Kidney (tissue), 14 donors: Measurements from ENCODE around the gene PRSS48. TPM values are rescaled to one million over a fixed set of nuclear protein-coding genes. Genes with fewer than 3 reads are reported as not detected.

Experiments
- DNase-seq, 5 donors: peaks; one replicate each; pipeline ENCODE4 v3.0.0-alpha.2; 2013 to 2020
- FAIRE-seq: peaks from 2 replicates; lab custom pipeline; 2012; peaks lifted over from hg19 to GRCh38; lab: Jason Lieb, UNC
- H3K27ac ChIP-seq, 2 donors: one replicate each; pipeline ENCODE4 v1.7.0; 2013; ENCODE audit warnings: low read depth in 2 of 2, low read length in 2 of 2, inconsistent platforms in 1 of 2
- H3K27me3 ChIP-seq: one replicate; pipeline ENCODE4 v1.7.1; 2013; ENCODE audit warnings: low read length, inconsistent platforms; ENCODE audit not compliant: control insufficient read depth, insufficient read depth
- H3K36me3 ChIP-seq, 3 donors: one replicate each; pipeline versions ENCODE4 v1.7.0 to v1.7.1; 2013; ENCODE audit warnings: low read length in 3 of 3, control low read depth in 1 of 3, inconsistent platforms in 1 of 3; ENCODE audit not compliant: insufficient read depth in 3 of 3, control insufficient read depth in 2 of 3
- H3K4me1 ChIP-seq, 3 donors: one replicate each; pipeline versions ENCODE4 v1.7.0 to v1.7.1; 2013; ENCODE audit warnings: low read length in 3 of 3, inconsistent platforms in 1 of 3, low read depth in 1 of 3; ENCODE audit not compliant: control insufficient read depth in 2 of 3, insufficient read depth in 2 of 3
- H3K4me3 ChIP-seq, 3 donors: one replicate each; pipeline versions ENCODE4 v1.7.0 to v1.8.1; 2013; ENCODE audit warnings: low read length in 3 of 3, control low read depth in 1 of 3, inconsistent platforms in 1 of 3
- H3K9ac ChIP-seq, 3 donors: one replicate each; pipeline versions ENCODE4 v1.7.0 to v1.7.1; 2013; ENCODE audit warnings: low read length in 3 of 3, control low read depth in 1 of 3, inconsistent platforms in 1 of 3
- H3K9me3 ChIP-seq, 3 donors: one replicate each; pipeline versions ENCODE4 v1.7.0 to v1.7.1; 2013; ENCODE audit warnings: low read length in 3 of 3, control low read depth in 1 of 3, inconsistent platforms in 1 of 3; ENCODE audit not compliant: control insufficient read depth in 2 of 3, insufficient read depth in 1 of 3
- CTCF ChIP-seq: IDR thresholded peaks from 3 replicates; pipeline ENCODE4 v1.5.1; 2012; ENCODE audit warnings: mild to moderate bottlenecking, moderate library complexity, borderline replicate concordance; ENCODE audit not compliant: insufficient read depth; ENCODE audit errors: extremely low read depth
- intact Hi-C: fragments of 100-400 bp; cut with DNase I; formaldehyde crosslinking; loops from one replicate; pipeline ENCODE4 v1.11.1; 2022
- polyA plus RNA-seq: library from polyadenylated mRNA; stranded (reverse); fragments of 350-450 nt; fragmentation: Illumina TruSeq; extraction: RNeasy Lipid Tissue Mini Kit (QIAGEN cat#74804); gene quantifications from one replicate; pipeline ENCODE4 v1.2.3, GENCODE V29; 2014; ENCODE audit warnings: low read depth, low replicate concordance; ENCODE audit not compliant: insufficient read depth
- total RNA-seq: library from RNA; stranded (reverse); fragmentation: NEBNext Ultra II Directional; extraction: Animal tissue kit (Norgen Biotek cat#: 25700); gene quantifications from one replicate; pipeline ENCODE4 v1.2.1, GENCODE V29; 2021
- donor health status: control.
- donor health status: control.
- donor health status: control.
- donor health status: control.
- donor health status: control.
- donor health status: DM: yes; HTN: yes; CAD: no.
- donor health status: Normal renal cell carcinoma (clear cell type).

The PRSS48 gene
- total and polyA plus RNA-seq, 2 donors from 2014 or later: not detected

- FAIRE-seq (no peak), DNase-seq (no peak)
- H3K9ac ChIP-seq: no peak overlapping the region
- no peaks in the 10 kb centered on the region for H3K9me3 ChIP-seq
- TF ChIP-seq CTCF: no peak
- H3K4me3 ChIP-seq: no peak overlapping the region
- intact Hi-C loops: no loop called here
- no peak overlapping the region for H3K27ac ChIP-seq
- H3K4me1 ChIP-seq: no peaks in the 10 kb centered on the region
- H3K36me3 ChIP-seq: no peaks in the 10 kb centered on the region
- H3K27me3 ChIP-seq: no peaks in the 10 kb centered on the region
These were observed 54.5 kb downstream of the PRSS48 start for GRCh38 chr4:151331276-151332042.

- no peaks in the 10 kb centered on the region for H3K9me3 ChIP-seq
- FAIRE-seq: no peak
- H3K27ac ChIP-seq: no peak overlapping the region
- intact Hi-C loops: no loop called here
- DNase-seq: no peak
- H3K4me1 ChIP-seq: peaks cover 0 to 2% (median 0%) of the 10 kb centered on the region in 3 donors
- no peak overlapping the region for H3K4me3 ChIP-seq
- no peaks in the 10 kb centered on the region for H3K27me3 ChIP-seq
- no peaks in the 10 kb centered on the region for H3K36me3 ChIP-seq
- no peak for TF ChIP-seq CTCF
- no peak overlapping the region for H3K9ac ChIP-seq
These were observed 62.5 kb downstream of the PRSS48 start for GRCh38 chr4:151339467-151339866.

- no peak for TF ChIP-seq CTCF
- peaks cover 0 to 2% (median 0%) of the 10 kb centered on the region in 3 donors for H3K4me1 ChIP-seq
- DNase-seq: no peak
- intact Hi-C loops: no loop called here
- no peak for FAIRE-seq
- no peaks in the 10 kb centered on the region for H3K27me3 ChIP-seq
- H3K36me3 ChIP-seq: no peaks in the 10 kb centered on the region
- no peak overlapping the region for H3K9ac ChIP-seq
- no peak overlapping the region for H3K27ac ChIP-seq
- no peak overlapping the region for H3K4me3 ChIP-seq
- no peaks in the 10 kb centered on the region for H3K9me3 ChIP-seq
These were observed 63.9 kb downstream of the PRSS48 start for GRCh38 chr4:151340751-151341385.

Other genes with a start within 250 kb of the PRSS48 start
- gene RPS3A, start 177.5 kb upstream of the PRSS48 start, total RNA-seq: 1,658 TPM
- 2,406 TPM for gene RPS3A, start 177.5 kb upstream of the PRSS48 start, polyA plus RNA-seq
- gene SH3D19, start 48.4 kb downstream of the PRSS48 start, total RNA-seq: 36.8 TPM
- 13.6 TPM for gene SH3D19, start 48.4 kb downstream of the PRSS48 start, polyA plus RNA-seq
- gene FHIP1A, start 132.0 kb downstream of the PRSS48 start, total RNA-seq: 16.5 TPM
- 0.80 TPM for gene FHIP1A, start 132.0 kb downstream of the PRSS48 start, polyA plus RNA-seq